Transverse colon (tissue), 4 donors: ENCODE measurements around the gene IGF2BP3. TPM values are rescaled to one million over a fixed set of nuclear protein-coding genes. Genes with fewer than 3 reads are reported as not detected.

Experiments used
- DNase-seq: peaks from one replicate; pipeline ENCODE4 v3.0.0-alpha.2; 2019
- H3K27ac ChIP-seq, 4 donors: fragments of 200-600 bp; sonication (generic); 2 replicates each; pipeline ENCODE4 v1.5.1; 2016 to 2018; ENCODE audit warnings: inconsistent platforms in 4 of 4
- H3K27me3 ChIP-seq: fragments of 200-600 bp; sonication (generic); 2 replicates; pipeline ENCODE4 v1.5.1; 2017; ENCODE audit warnings: inconsistent platforms
- H3K36me3 ChIP-seq, 4 donors: fragments of 200-600 bp; sonication (generic); 2 replicates each; pipeline ENCODE4 v1.5.1; 2017 to 2019; ENCODE audit warnings: inconsistent platforms in 4 of 4
- H3K4me1 ChIP-seq, 4 donors: fragments of 200-600 bp; sonication (generic); 2 replicates each; pipeline ENCODE4 v1.5.1; 2017 to 2020; ENCODE audit warnings: inconsistent platforms in 4 of 4
- H3K4me3 ChIP-seq, 4 donors: fragments of 200-600 bp; sonication (generic); 1 replicate in 1 of 4; 2 replicates in 3 of 4; pipeline versions ENCODE4 v1.5.1 to v1.6.1; 2017 to 2019; ENCODE audit warnings: inconsistent platforms in 4 of 4
- H3K9me3 ChIP-seq, 2 donors: fragments of 200-600 bp; sonication (generic); 2 replicates each; pipeline ENCODE4 v1.5.1; 2017 to 2019; ENCODE audit warnings: inconsistent platforms in 2 of 2
- EP300 ChIP-seq: sonication (generic); formaldehyde crosslinking; IDR thresholded peaks from one replicate; pipeline ENCODE4 v1.6.1; 2017; ENCODE audit warnings: antibody characterized with exemption, low read depth
- POLR2A ChIP-seq: fragments of 450-650 bp; IDR thresholded peaks from one replicate; pipeline ENCODE4 v1.6.1; 2016; ENCODE audit warnings: antibody characterized with exemption, mild to moderate bottlenecking, moderate library complexity
- POLR2AphosphoS5 ChIP-seq, 3 donors: sonication (generic); formaldehyde crosslinking; IDR thresholded peaks; one replicate each; pipeline ENCODE4 v1.6.1; 2016; ENCODE audit warnings: antibody characterized with exemption in 3 of 3
- WGBS, 2 donors: methylation state at CpG; one replicate each; pipeline ENCODE4 v1.1.5; 2018; ENCODE audit warnings: low coverage in 1 of 2; 5-methylcytosine and 5-hydroxymethylcytosine counted together
- in situ Hi-C, 4 donors: fragments of 200-750 bp; cut with MboI; loops; one replicate each; pipeline versions ENCODE4 v1.15.0 to v1.15.1; 2017; ENCODE audit warnings: low sequenced_read_pairs in 3 of 4, low pct_ligation_motif_present in 1 of 4, low pct_unique_long_range_greater_than_20kb in 1 of 4
- intact Hi-C: fragments of 100-400 bp; cut with DNase I; formaldehyde crosslinking; loops from one replicate; pipeline ENCODE4 v1.15.1; 2023; ENCODE audit warnings: low total_unique reads
- total RNA-seq, 4 donors: library from RNA; depleted of rRNA; stranded (reverse); fragments of >200 nt; gene quantifications; one replicate each; pipeline ENCODE4 v1.1.0, GENCODE V29; 2016
- TF ChIP-seq, protein P1 (sequence below), 5 experiments: fragments of 200-600 bp in 3 of 5; fragments of 450-650 bp in 2 of 5; sonication (generic) in 3 of 5; IDR thresholded peaks; 1 replicate in 2 of 5; 2 replicates in 3 of 5; pipeline ENCODE4 v1.5.1; 2016 to 2017; ENCODE audit warnings: antibody characterized with exemption in 5 of 5, inconsistent platforms in 3 of 5, mild to moderate bottlenecking in 2 of 5, moderate library complexity in 1 of 5

The IGF2BP3 gene
- total RNA-seq, 4 donors from 2014 or later = 0.41 to 0.64 TPM; not detected in 2

DNA sequence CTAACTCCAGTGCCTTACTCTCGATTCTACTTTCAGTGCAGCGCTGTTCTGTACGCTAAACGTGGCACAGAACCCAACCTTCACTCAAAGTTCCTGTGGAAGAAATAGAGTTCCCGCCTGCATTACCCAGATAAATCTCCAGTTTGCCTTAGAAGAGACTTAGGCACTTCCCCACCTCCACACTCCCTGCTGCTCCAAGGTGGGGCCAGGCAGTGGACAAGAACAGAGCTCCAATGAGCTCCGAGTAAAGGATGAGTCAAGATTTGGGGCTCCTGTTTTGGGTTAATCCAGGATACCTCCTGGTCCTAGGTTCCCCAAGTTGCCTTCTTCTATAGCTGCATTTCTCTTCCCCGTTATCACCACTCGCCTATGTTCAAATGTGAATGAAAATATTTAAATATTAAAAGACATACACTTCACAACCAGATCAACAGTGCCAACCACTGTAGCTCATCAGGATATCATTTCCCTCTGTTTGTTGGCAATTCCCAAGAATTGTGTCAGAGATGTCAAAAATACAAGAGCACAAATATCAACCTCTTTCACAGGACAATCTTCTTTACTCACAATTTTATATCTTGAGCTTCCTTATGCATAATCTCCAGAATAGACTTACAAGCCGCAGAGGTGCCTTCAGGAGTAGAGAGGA lies 123.1 kb downstream of the IGF2BP3 start:
- WGBS, 2 donors = 90 to 100% methylated on average over 2 to 9 of the region's 9 CpGs
- no peaks in the 10 kb centered on the region for H3K36me3 ChIP-seq

DNA sequence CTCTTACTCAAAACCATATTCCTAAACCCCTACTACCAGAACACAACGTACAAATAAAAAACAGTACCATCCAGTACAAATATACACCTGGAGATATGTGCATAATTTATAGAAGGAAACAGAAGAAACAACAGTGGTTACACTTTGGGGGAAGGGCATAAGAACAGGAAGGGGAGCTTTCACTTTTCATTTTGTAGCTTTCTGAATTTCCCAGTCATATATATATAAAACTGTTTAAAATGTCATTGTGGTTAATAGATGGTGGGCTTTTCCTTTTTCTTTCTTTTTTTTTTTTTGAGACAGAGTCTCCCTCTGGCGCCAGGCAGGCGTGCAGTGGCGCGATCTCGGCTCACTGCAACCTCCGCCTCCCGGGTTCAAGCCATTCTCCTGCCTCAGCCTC lies 124.0 kb downstream of the IGF2BP3 start:
- Histone ChIP-seq H3K27me3 (no peaks in the 10 kb centered on the region), H3K9me3 (no peaks in the 10 kb centered on the region), H3K4me1 (peaks cover 0 to 10% (median 3%) of the 10 kb centered on the region in 4 donors), H3K4me3 (peak overlapping the region in 1 of 4 donors; percentile 29), H3K27ac (no peak overlapping the region), H3K36me3 (no peaks in the 10 kb centered on the region)
- WGBS, 2 donors = 63 to 65% methylated on average over 5 to 8 of the region's 8 CpGs
- intact Hi-C loops (no loop called here), in situ Hi-C loops (no loop called here)
- TF ChIP-seq POLR2AphosphoS5 (IDR thresholded peaks at IDR 0.05) (no peak), EP300 (no peak), POLR2A (no peak)
- TF ChIP-seq, protein P1, sequence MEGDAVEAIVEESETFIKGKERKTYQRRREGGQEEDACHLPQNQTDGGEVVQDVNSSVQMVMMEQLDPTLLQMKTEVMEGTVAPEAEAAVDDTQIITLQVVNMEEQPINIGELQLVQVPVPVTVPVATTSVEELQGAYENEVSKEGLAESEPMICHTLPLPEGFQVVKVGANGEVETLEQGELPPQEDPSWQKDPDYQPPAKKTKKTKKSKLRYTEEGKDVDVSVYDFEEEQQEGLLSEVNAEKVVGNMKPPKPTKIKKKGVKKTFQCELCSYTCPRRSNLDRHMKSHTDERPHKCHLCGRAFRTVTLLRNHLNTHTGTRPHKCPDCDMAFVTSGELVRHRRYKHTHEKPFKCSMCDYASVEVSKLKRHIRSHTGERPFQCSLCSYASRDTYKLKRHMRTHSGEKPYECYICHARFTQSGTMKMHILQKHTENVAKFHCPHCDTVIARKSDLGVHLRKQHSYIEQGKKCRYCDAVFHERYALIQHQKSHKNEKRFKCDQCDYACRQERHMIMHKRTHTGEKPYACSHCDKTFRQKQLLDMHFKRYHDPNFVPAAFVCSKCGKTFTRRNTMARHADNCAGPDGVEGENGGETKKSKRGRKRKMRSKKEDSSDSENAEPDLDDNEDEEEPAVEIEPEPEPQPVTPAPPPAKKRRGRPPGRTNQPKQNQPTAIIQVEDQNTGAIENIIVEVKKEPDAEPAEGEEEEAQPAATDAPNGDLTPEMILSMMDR (IDR thresholded peaks at IDR 0.05) = no peak
- no peak for DNase-seq

More for the DNA sequence above, 123.1 kb downstream of the IGF2BP3 start:
- in situ Hi-C loops (no loop called here), intact Hi-C loops (no loop called here)
- Histone ChIP-seq H3K9me3 (no peaks in the 10 kb centered on the region), H3K4me1 (peaks cover 0 to 10% (median 3%) of the 10 kb centered on the region in 4 donors), H3K27ac (no peak overlapping the region), H3K27me3 (no peaks in the 10 kb centered on the region), H3K4me3 (no peak overlapping the region)
- TF ChIP-seq POLR2A (no peak), EP300 (no peak), POLR2AphosphoS5 (IDR thresholded peaks at IDR 0.05) (no peak)
- TF ChIP-seq, protein P1 (IDR thresholded peaks at IDR 0.05) = no peak
- DNase-seq = no peak

DNA sequence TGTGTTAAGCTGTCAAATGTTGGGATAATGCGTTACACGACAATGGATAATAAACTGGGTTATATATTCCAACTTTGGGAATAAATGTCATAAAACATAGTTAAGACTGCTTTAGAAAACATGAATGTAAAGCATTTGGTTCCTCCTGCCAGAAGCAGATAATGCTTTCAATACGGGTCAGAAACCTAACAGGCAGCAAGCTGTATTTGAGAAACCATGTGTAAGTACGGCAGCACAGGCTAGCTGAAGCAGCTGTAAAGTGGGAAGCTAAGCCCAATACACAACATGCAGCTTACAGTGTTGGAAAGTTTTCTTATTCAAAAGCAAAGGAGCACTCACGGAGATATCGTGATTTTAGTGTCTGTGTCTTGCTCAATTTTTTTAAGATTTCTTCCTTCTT lies 124.7 kb downstream of the IGF2BP3 start:
- Histone ChIP-seq H3K27me3 (no peaks in the 10 kb centered on the region), H3K4me1 (peaks cover 0 to 10% (median 3%) of the 10 kb centered on the region in 4 donors), H3K36me3 (no peaks in the 10 kb centered on the region), H3K27ac (no peak overlapping the region), H3K4me3 (peak overlapping the region in 1 of 4 donors; percentile 29), H3K9me3 (no peaks in the 10 kb centered on the region)
- DNase-seq = no peak
- no peak for TF ChIP-seq EP300
- TF ChIP-seq POLR2AphosphoS5 (IDR thresholded peaks at IDR 0.05) = no peak
- TF ChIP-seq POLR2A = no peak
- TF ChIP-seq, protein P1 (IDR thresholded peaks at IDR 0.05) = no peak
- intact Hi-C loops (no loop called here), in situ Hi-C loops (no loop called here)
- WGBS, 2 donors = 51 to 56% methylated on average over 4 to 6 of the region's 6 CpGs

GRCh38 chr7:23343806-23344475 lies 126.3 kb downstream of the IGF2BP3 start:
- Histone ChIP-seq H3K4me3 (no peak overlapping the region), H3K4me1 (peaks cover 0 to 10% (median 3%) of the 10 kb centered on the region in 4 donors), H3K36me3 (no peaks in the 10 kb centered on the region), H3K27me3 (peaks cover 11% of the 10 kb centered on the region), H3K9me3 (no peaks in the 10 kb centered on the region), H3K27ac (no peak overlapping the region)
- no peak for DNase-seq
- TF ChIP-seq, protein P1 (IDR thresholded peaks at IDR 0.05) = no peak
- TF ChIP-seq POLR2A (no peak), POLR2AphosphoS5 (IDR thresholded peaks at IDR 0.05) (no peak), EP300 (no peak)
- in situ Hi-C loops = no loop called here
- WGBS, 2 donors = 92 to 96% methylated on average over 8 to 9 of the region's 9 CpGs
- intact Hi-C loops = no loop called here
